ENCODE results near the gene LUZP2.

LUZP2 gene

GRCh38 chr11:24820541-24820940 is 323.7 kb downstream of the LUZP2 start:
- Histone ChIP-seq H3K27me3 (ENCODE audit: insufficient read depth, low read depth, severe bottlenecking) (no peaks in the 10 kb centered on the region), H3K9me3 (ENCODE audit: severe bottlenecking) (no peaks in the 10 kb centered on the region), H3K27ac (no peak overlapping the region), H3K36me3 (no peaks in the 10 kb centered on the region), H3K4me3 (ENCODE audit: low read depth, low read length) (no peak overlapping the region)
- no peak for DNase-seq
- TF ChIP-seq CTCF (IDR thresholded peaks at IDR 0.05; ENCODE audit: low read depth, low read length), result no peak

DNA sequence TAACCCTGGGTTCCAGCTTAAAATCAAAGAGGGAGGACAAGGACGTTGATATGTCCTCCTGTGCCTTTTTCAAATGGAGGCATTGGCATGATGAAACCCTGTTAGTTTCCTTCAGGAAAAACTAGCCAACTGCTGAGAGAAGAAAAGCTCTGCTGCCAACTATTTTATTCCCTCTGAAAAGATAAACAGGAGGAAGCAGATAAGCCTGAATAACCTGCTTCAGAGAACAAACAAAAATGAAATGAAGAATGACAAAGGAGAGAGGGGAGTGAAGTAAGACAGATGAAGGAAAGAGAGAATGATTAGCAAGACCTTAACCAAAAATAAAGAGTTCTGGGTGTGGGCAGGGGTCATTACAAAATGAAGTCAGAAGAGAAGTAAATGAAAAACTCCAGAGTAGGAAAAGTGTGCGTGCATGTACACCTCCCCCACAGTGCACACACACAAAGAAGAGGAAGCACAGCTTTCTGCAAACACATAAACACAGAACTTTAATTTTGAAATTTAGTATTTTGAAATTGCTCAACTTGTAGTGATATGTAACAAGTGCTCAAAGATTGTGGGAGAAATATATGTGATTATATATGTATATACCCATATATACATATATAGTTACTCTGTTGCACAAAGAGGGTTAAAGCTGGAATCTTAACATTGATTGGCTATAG is 332.2 kb downstream of the LUZP2 start:
- TF ChIP-seq CTCF (IDR thresholded peaks at IDR 0.05; ENCODE audit: low read depth, low read length), result no peak
- H3K4me3 ChIP-seq (ENCODE audit: low read depth, low read length), result no peak overlapping the region
- no peak for DNase-seq
- no peaks in the 10 kb centered on the region for H3K9me3 ChIP-seq (ENCODE audit: severe bottlenecking)
- H3K27me3 ChIP-seq (ENCODE audit: insufficient read depth, low read depth, severe bottlenecking), result no peaks in the 10 kb centered on the region
- H3K27ac ChIP-seq, result no peak overlapping the region
- H3K36me3 ChIP-seq, result no peaks in the 10 kb centered on the region

DNA sequence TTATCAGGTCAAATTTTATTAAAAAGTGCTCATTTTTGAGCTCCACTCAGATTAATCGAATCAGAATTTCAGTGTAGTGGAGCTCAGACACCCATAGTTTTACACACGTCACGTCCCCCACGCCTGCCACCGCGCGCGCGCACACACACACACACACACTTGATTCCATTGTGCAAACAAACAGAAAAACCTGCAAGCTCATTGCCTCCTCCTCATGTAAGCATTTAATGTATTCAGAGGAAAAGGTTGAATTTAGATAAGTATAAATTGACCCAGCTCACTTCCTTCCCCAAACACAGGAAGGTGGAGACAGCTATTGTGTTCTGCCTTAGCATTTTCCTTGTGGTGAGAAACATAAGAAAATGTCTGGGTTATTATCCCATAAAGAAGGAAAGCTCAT is 336.7 kb downstream of the LUZP2 start:
- H3K4me3 ChIP-seq (ENCODE audit: low read depth, low read length), result no peak overlapping the region
- no peak overlapping the region for H3K27ac ChIP-seq
- H3K9me3 ChIP-seq (ENCODE audit: severe bottlenecking), result no peaks in the 10 kb centered on the region
- DNase-seq, result no peak
- TF ChIP-seq CTCF (IDR thresholded peaks at IDR 0.05; ENCODE audit: low read depth, low read length), result no peak
- H3K27me3 ChIP-seq (ENCODE audit: insufficient read depth, low read depth, severe bottlenecking), result no peaks in the 10 kb centered on the region
- H3K36me3 ChIP-seq, result no peaks in the 10 kb centered on the region

GRCh38 chr11:24837112-24837511 is 340.3 kb downstream of the LUZP2 start:
- no peaks in the 10 kb centered on the region for H3K27me3 ChIP-seq (ENCODE audit: insufficient read depth, low read depth, severe bottlenecking)
- H3K4me3 ChIP-seq (ENCODE audit: low read depth, low read length), result no peak overlapping the region
- no peak for TF ChIP-seq CTCF (IDR thresholded peaks at IDR 0.05; ENCODE audit: low read depth, low read length)
- no peaks in the 10 kb centered on the region for H3K36me3 ChIP-seq
- H3K27ac ChIP-seq, result no peak overlapping the region
- H3K9me3 ChIP-seq (ENCODE audit: severe bottlenecking), result no peaks in the 10 kb centered on the region
- no peak for DNase-seq

DNA sequence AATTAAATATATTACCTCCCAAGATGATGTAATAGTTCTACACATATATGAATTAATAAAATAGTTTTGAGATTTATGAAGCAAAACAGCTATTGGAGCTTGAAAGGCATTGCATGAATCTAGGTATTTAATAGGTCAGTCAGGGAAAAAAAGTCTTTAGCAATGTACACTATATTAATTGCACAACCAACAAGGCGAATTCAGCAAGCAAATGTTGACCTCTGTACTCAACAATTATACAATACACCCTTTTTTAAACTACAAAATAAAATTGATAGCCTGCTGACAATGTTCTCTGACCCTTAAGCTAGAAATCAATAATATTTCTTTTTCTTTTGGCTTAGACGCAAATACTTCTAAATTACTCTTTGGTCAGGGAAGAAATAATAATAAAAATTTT is 345.5 kb downstream of the LUZP2 start:
- no peak for TF ChIP-seq CTCF (IDR thresholded peaks at IDR 0.05; ENCODE audit: low read depth, low read length)
- H3K36me3 ChIP-seq, result no peaks in the 10 kb centered on the region
- no peak overlapping the region for H3K4me3 ChIP-seq (ENCODE audit: low read depth, low read length)
- no peak overlapping the region for H3K27ac ChIP-seq
- no peaks in the 10 kb centered on the region for H3K9me3 ChIP-seq (ENCODE audit: severe bottlenecking)
- DNase-seq, result no peak
- H3K27me3 ChIP-seq (ENCODE audit: insufficient read depth, low read depth, severe bottlenecking), result no peaks in the 10 kb centered on the region

- TF ChIP-seq CTCF (IDR thresholded peaks at IDR 0.05; ENCODE audit: low read depth, low read length), result no peak
- H3K4me3 ChIP-seq (ENCODE audit: low read depth, low read length), result no peak overlapping the region
- no peak overlapping the region for H3K27ac ChIP-seq
- H3K9me3 ChIP-seq (ENCODE audit: severe bottlenecking), result no peaks in the 10 kb centered on the region
- DNase-seq, result no peak
- no peaks in the 10 kb centered on the region for H3K36me3 ChIP-seq
- no peaks in the 10 kb centered on the region for H3K27me3 ChIP-seq (ENCODE audit: insufficient read depth, low read depth, severe bottlenecking)
These were observed 347.6 kb downstream of the LUZP2 start for GRCh38 chr11:24844406-24844805.
